H1 (cell line): ENCODE results near the gene GLS. TPM values are rescaled to one million over a fixed set of nuclear protein-coding genes. Genes with fewer than 3 reads are reported as not detected.

ENCODE experiments used
- CTCF ChIA-PET: fragments of 300-600 bp; sonication (Branson Sonifier 250); formaldehyde crosslinking; loops from one replicate; lab custom pipeline; 2021; ENCODE audit not compliant: partially characterized antibody; lab: Charles Lee
- POLR2A ChIA-PET: fragments of 300-600 bp; sonication (Branson Sonifier 250); formaldehyde crosslinking; loops from one replicate; lab custom pipeline; 2021; ENCODE audit warnings: inconsistent platforms; ENCODE audit not compliant: partially characterized antibody; lab: Charles Lee
- DNase-seq, 2 experiments: peaks; one replicate each; pipeline versions ENCODE4 v3.0.0 to v3.0.0-alpha.2; 2010 to 2022; ENCODE audit warnings: low spot score in 2 of 2, low read depth in 1 of 2, mixed read lengths in 1 of 2
- FAIRE-seq: peaks from 2 replicates; lab custom pipeline; 2011; peaks lifted over from hg19 to GRCh38; lab: Jason Lieb, UNC
- H2AFZ ChIP-seq: 2 replicates; pipeline ENCODE4 v1.8.1; 2012; ENCODE audit warnings: low read length, inconsistent platforms
- H2AK5ac ChIP-seq: 2 replicates; pipeline ENCODE4 v1.6.1; 2013; ENCODE audit warnings: low read depth, low read length
- H2BK120ac ChIP-seq: replicated peaks from 2 replicates; pipeline ENCODE3; 2013; ENCODE audit warnings: low read depth, low read length, inconsistent platforms
- H2BK12ac ChIP-seq: 2 replicates; pipeline ENCODE4 v1.6.1; 2013; ENCODE audit warnings: low read depth, low read length
- H2BK15ac ChIP-seq: 2 replicates; pipeline ENCODE4 v1.6.1; 2013; ENCODE audit warnings: low read length
- H2BK20ac ChIP-seq: 2 replicates; pipeline ENCODE4 v1.6.1; 2013; ENCODE audit warnings: low read length
- H2BK5ac ChIP-seq: 2 replicates; pipeline ENCODE4 v1.6.1; 2013; ENCODE audit warnings: low read depth, low read length
- H3K14ac ChIP-seq: 2 replicates; pipeline ENCODE4 v1.6.1; 2013; ENCODE audit warnings: inconsistent platforms; ENCODE audit not compliant: insufficient read length
- H3K18ac ChIP-seq: 2 replicates; pipeline ENCODE4 v1.6.1; 2013; ENCODE audit warnings: low read length; ENCODE audit errors: extremely low read depth
- H3K23ac ChIP-seq: 2 replicates; pipeline ENCODE4 v1.6.1; 2013; ENCODE audit warnings: inconsistent platforms; ENCODE audit not compliant: insufficient read length
- H3K23me2 ChIP-seq: 2 replicates; pipeline ENCODE4 v1.6.1; 2013; ENCODE audit warnings: low read depth, low read length
- H3K27ac ChIP-seq: 2 replicates; pipeline ENCODE4 v1.6.1; 2011; ENCODE audit warnings: low read depth, low read length, inconsistent platforms
- H3K27me3 ChIP-seq, 4 experiments: replicated peaks in 1 of 4; 1 replicate in 1 of 4; 2 replicates in 3 of 4; pipeline versions ENCODE4 v1.6.1 to v1.8.1; 2011 to 2013; ENCODE audit warnings: low read length in 3 of 4, mild to moderate bottlenecking in 3 of 4, inconsistent platforms in 2 of 4, mixed read lengths in 2 of 4, moderate library complexity in 1 of 4; ENCODE audit not compliant: control insufficient read depth in 3 of 4, insufficient read depth in 3 of 4; ENCODE audit errors: extremely low read depth in 1 of 4
- H3K36me3 ChIP-seq, 4 experiments: 2 replicates each; pipeline versions ENCODE4 v1.6.1 to v1.8.1; 2011 to 2013; ENCODE audit warnings: mild to moderate bottlenecking in 4 of 4, low read length in 3 of 4, moderate library complexity in 2 of 4, control low read depth in 1 of 4, inconsistent platforms in 1 of 4; ENCODE audit not compliant: insufficient read depth in 4 of 4, control insufficient read depth in 2 of 4
- H3K4ac ChIP-seq: replicated peaks from 2 replicates; pipeline ENCODE3; 2013; ENCODE audit warnings: low read length, low read depth, mixed read lengths, inconsistent platforms; ENCODE audit not compliant: insufficient read length
- H3K4me1 ChIP-seq, 4 experiments: replicated peaks in 1 of 4; 1 replicate in 1 of 4; 2 replicates in 3 of 4; pipeline versions ENCODE4 v1.6.1 to v1.8.1; 2011 to 2013; ENCODE audit warnings: low read length in 3 of 4, inconsistent platforms in 2 of 4, mixed read lengths in 1 of 4; ENCODE audit not compliant: insufficient read depth in 4 of 4, control insufficient read depth in 3 of 4
- H3K4me2 ChIP-seq, 2 experiments: 2 replicates each; pipeline versions ENCODE4 v1.6.1 to v1.8.1; 2011 to 2013; ENCODE audit warnings: low read depth in 2 of 2, low read length in 2 of 2, control low read depth in 1 of 2, inconsistent platforms in 1 of 2, mild to moderate bottlenecking in 1 of 2; ENCODE audit not compliant: insufficient read depth in 1 of 2
- H3K4me3 ChIP-seq, 4 experiments: fragments of 200-600, 300-600 bp in 1 of 4; sonication (generic), shearing (Covaris generic), sonication (Bioruptor Twin) in 1 of 4; 2 replicates each; pipeline versions ENCODE4 v1.5.1 to v1.8.1; 2011 to 2016; ENCODE audit warnings: low read length in 4 of 4, low read depth in 3 of 4, control low read depth in 2 of 4, inconsistent platforms in 2 of 4, mild to moderate bottlenecking in 2 of 4, mixed read lengths in 1 of 4, moderate library complexity in 1 of 4; ENCODE audit not compliant: insufficient read depth in 2 of 4; ENCODE audit errors: extremely low read depth in 1 of 4
- H3K56ac ChIP-seq: replicated peaks from 2 replicates; pipeline ENCODE3; 2013; ENCODE audit warnings: low read depth, mild to moderate bottlenecking, mixed read lengths, low read length, inconsistent platforms; ENCODE audit not compliant: insufficient read length
- H3K79me1 ChIP-seq: 2 replicates; pipeline ENCODE4 v1.6.1; 2013; ENCODE audit warnings: low read depth, low read length, control low read depth
- H3K79me2 ChIP-seq, 2 experiments: 2 replicates each; pipeline versions ENCODE4 v1.6.1 to v1.8.1; 2012 to 2013; ENCODE audit warnings: low read length in 2 of 2, mild to moderate bottlenecking in 2 of 2, inconsistent platforms in 1 of 2; ENCODE audit not compliant: insufficient read depth in 2 of 2, control insufficient read depth in 1 of 2
- H3K9ac ChIP-seq, 4 experiments: replicated peaks in 1 of 4; 1 replicate in 1 of 4; 2 replicates in 3 of 4; pipeline versions ENCODE4 v1.6.1 to v1.8.1; 2011 to 2013; ENCODE audit warnings: low read depth in 3 of 4, low read length in 3 of 4, control low read depth in 2 of 4, mild to moderate bottlenecking in 2 of 4, moderate library complexity in 2 of 4, inconsistent platforms in 1 of 4; ENCODE audit errors: extremely low read depth in 1 of 4
- H3K9me3 ChIP-seq, 2 experiments: 2 replicates each; pipeline versions ENCODE4 v1.6.1 to v1.8.1; 2012 to 2013; ENCODE audit warnings: mild to moderate bottlenecking in 2 of 2, moderate library complexity in 2 of 2, control low read depth in 1 of 2, inconsistent platforms in 1 of 2, low read depth in 1 of 2, low read length in 1 of 2, mixed read lengths in 1 of 2; ENCODE audit not compliant: insufficient read depth in 2 of 2
- H4K20me1 ChIP-seq, 2 experiments: replicated peaks in 1 of 2; 2 replicates each; pipeline versions ENCODE3 to v1.8.1; 2011 to 2013; ENCODE audit warnings: inconsistent platforms in 2 of 2, low read length in 2 of 2, mild to moderate bottlenecking in 1 of 2; ENCODE audit not compliant: insufficient read depth in 2 of 2, control insufficient read depth in 1 of 2
- H4K5ac ChIP-seq: 2 replicates; pipeline ENCODE4 v1.6.1; 2013; ENCODE audit warnings: low read length, low read depth, mixed read lengths, inconsistent platforms; ENCODE audit not compliant: insufficient read length
- H4K8ac ChIP-seq: 2 replicates; pipeline ENCODE4 v1.8.0; 2013; ENCODE audit warnings: mild to moderate bottlenecking, moderate library complexity, low read length, inconsistent platforms; ENCODE audit not compliant: insufficient read depth; ENCODE audit errors: extremely low read depth
- H4K91ac ChIP-seq: replicated peaks from 2 replicates; pipeline ENCODE3; 2013; ENCODE audit warnings: low read length, mixed read lengths, inconsistent platforms; ENCODE audit not compliant: insufficient read length
- WGBS, 2 experiments: shearing (Covaris generic) in 1 of 2; methylation state at CpG; one replicate each; pipeline versions ENCODE4 v1.1.6 to v1.1.7; 2013 to 2015; ENCODE audit warnings: low lambda C conversion rate in 2 of 2, mixed read lengths in 2 of 2, inconsistent platforms in 1 of 2, low coverage in 1 of 2, missing lambda C conversion rate in 1 of 2; ENCODE audit not compliant: insufficient replicate concordance in 2 of 2, insufficient coverage in 1 of 2, insufficient read length in 1 of 2; ENCODE audit errors: extremely low coverage in 1 of 2, missing lambda C conversion rate in 1 of 2; 5-methylcytosine and 5-hydroxymethylcytosine counted together
- polyA plus RNA-seq, 7 experiments: library from polyadenylated mRNA; depleted of rRNA in 3 of 7; stranded (reverse) in 5 of 7; unstranded in 2 of 7; fragments of >200 nt in 5 of 7; fragments of 200-250 nt in 2 of 7; gene quantifications; 1 replicate in 5 of 7; 2 replicates in 1 of 7; 4 replicates in 1 of 7; pipeline versions ENCODE4 v1.2.1 to v1.2.3, GENCODE V29; 2011 to 2013; ENCODE audit warnings: missing spikeins in 2 of 7, mixed read lengths in 2 of 7
- total RNA-seq: library from RNA; stranded (reverse); fragmentation: NEBNext Ultra II Directional; extraction: Animal tissue kit (Norgen Biotek cat#: 25700); gene quantifications from 2 replicates; pipeline ENCODE4 v1.2.1, GENCODE V29; 2021

The GLS gene
- total and polyA plus RNA-seq, 2 of the 8 experiments (the other 6 are each of a cell fraction or from before 2014, with no cell fraction given) = 15.7 to 89.8 TPM

- CTCF ChIA-PET = interaction anchor here (0.7 to 2.1 kb wide), 6 partner anchors 10 to 134 kb away, joined by 3 to 6 read pairs (median 4); no protein-coding TSS in a partner anchor
- Histone ChIP-seq H2AFZ (no peak overlapping the region), H3K79me2 (no peaks in the 10 kb centered on the region), H3K4me1 (no peaks in the 10 kb centered on the region), H3K4me3 (no peak overlapping the region), H3K27me3 (no peaks in the 10 kb centered on the region), H4K20me1 (peaks cover 0 to 4% of the 10 kb centered on the region in 2 experiments), H4K5ac (no peak overlapping the region), H4K8ac (no peak overlapping the region), H3K23ac (no peak overlapping the region), H3K4me2 (no peak overlapping the region), H2BK12ac (no peak overlapping the region), H2AK5ac (no peak overlapping the region), H4K91ac (no peak overlapping the region), H3K23me2 (no peaks in the 10 kb centered on the region), H3K4ac (no peak overlapping the region), H3K9ac (no peak overlapping the region), H3K36me3 (peaks cover 15 to 81% (median 60%) of the 10 kb centered on the region in 4 experiments; a peak in 7 of 8 replicates), H3K9me3 (no peaks in the 10 kb centered on the region), H3K18ac (no peak overlapping the region), H3K14ac (no peak overlapping the region), H2BK20ac (no peak overlapping the region), H3K56ac (no peak overlapping the region), H2BK5ac (no peak overlapping the region), H2BK120ac (no peak overlapping the region), H3K79me1 (no peaks in the 10 kb centered on the region), H3K27ac (no peak overlapping the region), H2BK15ac (no peak overlapping the region)
- no peak for DNase-seq
- WGBS, 2 experiments = 92% methylated on average over 5 of the region's 5 CpGs; no CpG with 5 or more reads in 1 of the 2 experiments
- FAIRE-seq = no peak
- POLR2A ChIA-PET = no interaction called here
These were observed 104.0 kb downstream of the GLS start for GRCh38 chr2:190984595-190984994.
